Measurements from ENCODE around the gene COL1A1. TPM values are rescaled to one million over a fixed set of nuclear protein-coding genes. Genes with fewer than 3 reads are reported as not detected.

Gene COL1A1
- total RNA-seq, 6 donors from 2014 or later: 15.4 to 555 (median 117) TPM

DNA sequence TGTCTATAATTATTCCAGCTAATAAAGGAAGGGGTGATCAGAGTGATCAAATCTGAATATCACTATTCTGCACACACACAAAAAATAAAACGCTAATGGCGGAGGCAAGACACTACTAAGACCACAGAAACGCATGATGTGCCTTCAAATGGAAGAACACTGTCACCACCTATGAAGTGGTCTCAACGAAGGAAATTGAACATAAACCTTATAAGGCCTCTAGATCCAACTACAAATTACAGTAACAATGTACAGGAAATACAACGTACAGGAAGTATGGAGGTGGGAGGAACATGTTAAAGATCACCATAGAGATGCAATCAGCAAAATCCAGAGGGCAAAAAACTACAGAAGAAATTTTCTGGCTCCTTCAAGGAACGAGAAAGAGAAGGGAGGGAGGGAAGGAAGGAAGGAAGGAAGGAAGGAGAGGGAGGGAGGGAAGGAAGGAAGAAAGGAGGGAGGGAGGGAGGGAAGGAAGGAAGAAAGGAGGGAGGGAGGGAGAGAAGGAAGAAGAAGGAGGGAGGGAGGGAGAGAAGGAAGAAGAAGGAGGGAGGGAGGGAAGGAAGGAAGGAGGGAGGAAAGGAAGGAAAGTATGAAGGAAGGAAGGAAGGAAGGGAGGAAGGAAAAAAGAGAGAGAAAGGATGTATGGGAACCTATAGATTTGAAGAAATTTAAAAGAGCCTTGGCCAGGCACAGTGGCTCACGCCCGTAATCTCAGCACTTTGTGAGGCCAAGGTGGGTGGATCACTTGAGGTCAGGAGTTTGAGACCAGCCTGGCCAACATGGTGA lies 38.8 kb downstream of the COL1A1 start:
- no peaks in the 10 kb centered on the region for H3K36me3 ChIP-seq
- peaks cover 12 to 15% (median 14%) of the 10 kb centered on the region in 4 donors for H3K4me1 ChIP-seq
- 66 to 68% methylated on average over 8 of the region's 8 CpGs for WGBS, 2 donors
- H3K9me3 ChIP-seq: no peaks in the 10 kb centered on the region
- no peak overlapping the region for H3K4me3 ChIP-seq
- TF ChIP-seq POLR2A (IDR thresholded peaks at IDR 0.05): no peak
- no peak for TF ChIP-seq POLR2AphosphoS5 (IDR thresholded peaks at IDR 0.05)
- no peak for TF ChIP-seq CTCF (IDR thresholded peaks at IDR 0.05)
- TF ChIP-seq EP300 (IDR thresholded peaks at IDR 0.05): no peak
- DNase-seq (no peak), ATAC-seq (ENCODE audit: low FRiP score in 2 of 2) (no peak)
- no peak overlapping the region for H3K27ac ChIP-seq
- no peaks in the 10 kb centered on the region for H3K27me3 ChIP-seq

DNA sequence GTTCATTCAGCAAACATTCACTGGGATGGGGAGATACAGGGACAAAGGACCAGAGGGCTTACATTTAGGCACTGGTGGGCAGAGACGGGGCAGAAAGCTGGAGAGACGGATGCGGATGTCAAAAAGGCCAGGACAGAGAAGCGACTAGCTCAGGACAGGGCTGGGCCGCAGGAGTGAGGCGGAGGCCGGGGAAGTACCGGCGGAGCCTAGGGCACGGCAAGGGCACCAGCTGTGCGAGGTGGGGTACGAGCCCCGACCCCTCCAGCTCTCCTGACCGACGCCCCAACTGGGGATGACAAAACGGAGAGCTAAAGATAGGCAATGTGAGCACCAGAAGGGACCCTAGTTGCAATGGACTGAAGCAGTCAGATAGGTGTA lies 39.5 kb downstream of the COL1A1 start:
- no peaks in the 10 kb centered on the region for H3K36me3 ChIP-seq
- H3K27me3 ChIP-seq: no peaks in the 10 kb centered on the region
- H3K9me3 ChIP-seq: no peaks in the 10 kb centered on the region
- peak in 1 of 2 donors; percentile 68 for DNase-seq
- no peak for ATAC-seq (ENCODE audit: low FRiP score in 2 of 2)
- peak overlapping the region in 1 of 4 donors; percentile 55 for H3K4me3 ChIP-seq
- TF ChIP-seq CTCF (IDR thresholded peaks at IDR 0.05) (no peak), EP300 (IDR thresholded peaks at IDR 0.05) (no peak), POLR2AphosphoS5 (IDR thresholded peaks at IDR 0.05) (no peak), POLR2A (IDR thresholded peaks at IDR 0.05) (no peak)
- peak overlapping the region in 2 of 4 donors; percentile 32 to 82 for H3K27ac ChIP-seq
- peaks cover 12 to 15% (median 14%) of the 10 kb centered on the region in 4 donors for H3K4me1 ChIP-seq
- WGBS, 2 donors: 56 to 60% methylated on average over 16 of the region's 16 CpGs

GRCh38 chr17:50161023-50161910 lies 40.2 kb downstream of the COL1A1 start:
- DNase-seq (peak; percentile 94 to 98), ATAC-seq (ENCODE audit: low FRiP score in 2 of 2) (peak; percentile 95 to 98)
- Histone ChIP-seq H3K4me1 (peaks cover 12 to 15% (median 14%) of the 10 kb centered on the region in 4 donors), H3K9me3 (no peaks in the 10 kb centered on the region), H3K27ac (peak overlapping the region; percentile 38 to 82 (median 59)), H3K36me3 (no peaks in the 10 kb centered on the region), H3K4me3 (peak overlapping the region; percentile 45 to 60 (median 52)), H3K27me3 (no peaks in the 10 kb centered on the region)
- WGBS, 2 donors: 1 to 2% methylated on average over 30 to 42 of the region's 53 CpGs
- TF ChIP-seq EP300 (IDR thresholded peaks at IDR 0.05) (no peak), POLR2A (IDR thresholded peaks at IDR 0.05) (peak in 1 of 4 donors; percentile 36), CTCF (IDR thresholded peaks at IDR 0.05) (peak; percentile 93 to 99 (median 98)), POLR2AphosphoS5 (IDR thresholded peaks at IDR 0.05) (peak; percentile 55 to 77)

DNA sequence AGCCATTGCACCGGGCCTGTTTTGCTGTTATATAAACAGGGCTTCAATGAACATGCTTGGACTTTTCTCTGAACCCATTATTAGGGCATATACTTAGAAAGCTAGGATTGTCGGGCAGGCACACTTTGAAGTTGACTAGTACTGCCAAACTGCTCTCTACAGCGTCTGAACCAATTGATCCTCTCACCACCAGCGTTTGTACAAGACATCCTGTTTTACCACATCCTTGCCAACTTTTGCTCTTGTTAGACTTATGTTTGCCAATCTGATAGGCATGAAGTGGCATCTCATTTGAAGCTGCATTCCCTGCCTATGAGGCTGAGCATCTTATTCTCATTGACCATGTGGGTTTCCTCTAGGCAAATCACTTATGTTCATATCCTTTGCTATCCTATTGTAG lies 43.5 kb downstream of the COL1A1 start:
- H3K4me3 ChIP-seq: no peak overlapping the region
- DNase-seq: no peak
- no peaks in the 10 kb centered on the region for H3K27me3 ChIP-seq
- H3K4me1 ChIP-seq: peaks cover 14 to 43% (median 34%) of the 10 kb centered on the region in 4 donors
- WGBS, 2 donors: 28 to 31% methylated on average over 4 of the region's 4 CpGs
- TF ChIP-seq POLR2A (IDR thresholded peaks at IDR 0.05) (no peak), POLR2AphosphoS5 (IDR thresholded peaks at IDR 0.05) (no peak), CTCF (IDR thresholded peaks at IDR 0.05) (no peak), EP300 (IDR thresholded peaks at IDR 0.05) (no peak)
- no peaks in the 10 kb centered on the region for H3K9me3 ChIP-seq
- ATAC-seq (ENCODE audit: low FRiP score in 2 of 2): no peak
- peak overlapping the region in 2 of 4 donors; percentile 15 to 20 for H3K27ac ChIP-seq
- H3K36me3 ChIP-seq: no peaks in the 10 kb centered on the region
